Upper lobe of left lung (tissue), 6 donors: ENCODE results near the gene GPX1. TPM values are rescaled to one million over a fixed set of nuclear protein-coding genes. Genes with fewer than 3 reads are reported as not detected.
"Not testable (repeated sequence)": the region's sequence is repeated elsewhere in the genome, so short reads cannot be mapped to it uniquely, and the experiment has no call there.

Experiments
- ATAC-seq, 2 donors: fragments of 200-7000 bp; cut with Tn5 transposase; one replicate each; pipeline ENCODE4 v1.9.1; 2022; ENCODE audit warnings: mild to moderate bottlenecking in 2 of 2, moderate library complexity in 2 of 2; ENCODE audit not compliant: low FRiP score in 2 of 2
- DNase-seq, 2 donors: peaks; one replicate each; pipeline ENCODE4 v3.0.0-alpha.2; 2019 to 2020
- H3K27ac ChIP-seq, 4 donors: fragments of 200-600 bp; sonication (generic); one replicate each; pipeline ENCODE4 v1.5.1; 2016 to 2019
- H3K27me3 ChIP-seq, 4 donors: fragments of 200-600 bp; sonication (generic); one replicate each; pipeline ENCODE4 v1.5.1; 2017 to 2019
- H3K36me3 ChIP-seq, 4 donors: fragments of 200-600 bp; sonication (generic); one replicate each; pipeline ENCODE4 v1.5.1; 2016 to 2019
- H3K4me1 ChIP-seq, 4 donors: fragments of 200-600 bp; sonication (generic); one replicate each; pipeline ENCODE4 v1.5.1; 2018 to 2019
- H3K4me3 ChIP-seq, 4 donors: fragments of 200-600 bp; sonication (generic); one replicate each; pipeline ENCODE4 v1.5.1; 2017 to 2019; ENCODE audit warnings: mild to moderate bottlenecking in 2 of 4, moderate library complexity in 1 of 4
- H3K9me3 ChIP-seq, 4 donors: fragments of 200-600 bp; sonication (generic); one replicate each; pipeline ENCODE4 v1.5.1; 2018 to 2019
- EP300 ChIP-seq, 4 donors: sonication (generic); formaldehyde crosslinking; IDR thresholded peaks; one replicate each; pipeline ENCODE4 v1.5.1; 2017; ENCODE audit warnings: antibody characterized with exemption in 4 of 4, control low read depth in 2 of 4
- POLR2A ChIP-seq, 4 donors: fragments of 450-650 bp; IDR thresholded peaks; one replicate each; pipeline ENCODE4 v1.5.1; 2016 to 2017; ENCODE audit warnings: antibody characterized with exemption in 4 of 4, mild to moderate bottlenecking in 2 of 4
- POLR2AphosphoS5 ChIP-seq, 2 donors: sonication (generic); formaldehyde crosslinking; IDR thresholded peaks; one replicate each; pipeline ENCODE4 v1.5.1; 2017; ENCODE audit warnings: antibody characterized with exemption in 2 of 2
- WGBS, 2 donors: methylation state at CpG; one replicate each; pipeline ENCODE4 v1.1.5; 2017 to 2018; 5-methylcytosine and 5-hydroxymethylcytosine counted together
- total RNA-seq, 6 donors: library from RNA; depleted of rRNA in 4 of 6; stranded (reverse); fragments of >200 nt in 4 of 6; gene quantifications; one replicate each; pipeline versions ENCODE4 v1.1.0 to v1.2.1, GENCODE V29; 2016 to 2021
- TF ChIP-seq, protein P1 (sequence below), 6 experiments: fragments of 450-650 bp in 4 of 6; fragments of 200-600 bp in 2 of 6; sonication (generic) in 2 of 6; IDR thresholded peaks; one replicate each; pipeline ENCODE4 v1.5.1; 2016 to 2019; ENCODE audit warnings: antibody characterized with exemption in 6 of 6
- donor health status: DM: no; HTN: no; CAD: no; lungs with moderate emphysema.
- donor health status: DM: no; HTN: yes; CAD: no; lungs with severe emphysema.

GPX1 gene
- total RNA-seq, 6 donors from 2014 or later = 174 to 603 (median 445) TPM

DNA sequence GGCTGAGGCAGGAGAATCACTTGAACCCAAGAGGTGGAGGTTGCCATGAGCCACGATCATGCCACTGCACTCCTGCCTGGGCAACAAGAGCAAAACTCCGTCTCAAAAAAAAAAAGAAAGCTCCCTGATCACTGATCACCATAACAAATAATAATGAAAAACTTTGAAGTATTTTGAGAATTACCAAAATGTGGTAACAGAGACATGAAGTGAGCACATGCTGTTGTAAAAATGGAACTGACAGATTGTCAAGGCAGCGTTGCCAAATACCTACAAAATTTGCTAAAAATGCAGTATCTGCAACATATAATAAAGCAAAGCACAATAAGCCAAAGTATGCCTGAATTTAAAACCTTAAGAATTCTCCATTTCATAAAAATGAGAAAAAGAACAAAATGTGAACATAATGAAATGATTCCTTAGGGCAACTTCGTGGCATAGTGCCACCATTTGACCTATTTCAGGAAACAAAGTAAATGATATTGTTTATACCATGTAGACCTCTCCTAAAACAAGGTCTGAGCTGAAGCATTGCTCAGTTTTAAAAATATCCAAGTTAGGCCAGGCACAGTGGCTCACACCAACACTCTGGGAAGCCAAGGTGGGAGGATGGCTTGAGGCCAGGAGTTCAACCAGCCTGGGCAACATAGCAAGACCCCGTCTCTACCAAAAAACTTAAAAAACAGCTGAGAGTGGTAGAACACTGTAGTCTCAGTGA lies 24.1 kb downstream of the GPX1 start:
- ATAC-seq = no peak
- Histone ChIP-seq H3K27ac (peak overlapping the region; percentile 38 to 81 (median 69)), H3K36me3 (peaks cover 6 to 79% (median 68%) of the 10 kb centered on the region in 4 donors), H3K4me1 (peaks cover 26 to 55% (median 32%) of the 10 kb centered on the region in 4 donors), H3K9me3 (no peaks in the 10 kb centered on the region), H3K27me3 (no peaks in the 10 kb centered on the region), H3K4me3 (no peak overlapping the region)
- TF ChIP-seq POLR2A (IDR thresholded peaks at IDR 0.05) (no peak), POLR2AphosphoS5 (IDR thresholded peaks at IDR 0.05) (no peak)
- TF ChIP-seq, protein P1, sequence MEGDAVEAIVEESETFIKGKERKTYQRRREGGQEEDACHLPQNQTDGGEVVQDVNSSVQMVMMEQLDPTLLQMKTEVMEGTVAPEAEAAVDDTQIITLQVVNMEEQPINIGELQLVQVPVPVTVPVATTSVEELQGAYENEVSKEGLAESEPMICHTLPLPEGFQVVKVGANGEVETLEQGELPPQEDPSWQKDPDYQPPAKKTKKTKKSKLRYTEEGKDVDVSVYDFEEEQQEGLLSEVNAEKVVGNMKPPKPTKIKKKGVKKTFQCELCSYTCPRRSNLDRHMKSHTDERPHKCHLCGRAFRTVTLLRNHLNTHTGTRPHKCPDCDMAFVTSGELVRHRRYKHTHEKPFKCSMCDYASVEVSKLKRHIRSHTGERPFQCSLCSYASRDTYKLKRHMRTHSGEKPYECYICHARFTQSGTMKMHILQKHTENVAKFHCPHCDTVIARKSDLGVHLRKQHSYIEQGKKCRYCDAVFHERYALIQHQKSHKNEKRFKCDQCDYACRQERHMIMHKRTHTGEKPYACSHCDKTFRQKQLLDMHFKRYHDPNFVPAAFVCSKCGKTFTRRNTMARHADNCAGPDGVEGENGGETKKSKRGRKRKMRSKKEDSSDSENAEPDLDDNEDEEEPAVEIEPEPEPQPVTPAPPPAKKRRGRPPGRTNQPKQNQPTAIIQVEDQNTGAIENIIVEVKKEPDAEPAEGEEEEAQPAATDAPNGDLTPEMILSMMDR (IDR thresholded peaks at IDR 0.05) = no peak
- DNase-seq = no peak
- WGBS, 2 donors = 82 to 91% methylated on average over 5 of the region's 5 CpGs

DNA sequence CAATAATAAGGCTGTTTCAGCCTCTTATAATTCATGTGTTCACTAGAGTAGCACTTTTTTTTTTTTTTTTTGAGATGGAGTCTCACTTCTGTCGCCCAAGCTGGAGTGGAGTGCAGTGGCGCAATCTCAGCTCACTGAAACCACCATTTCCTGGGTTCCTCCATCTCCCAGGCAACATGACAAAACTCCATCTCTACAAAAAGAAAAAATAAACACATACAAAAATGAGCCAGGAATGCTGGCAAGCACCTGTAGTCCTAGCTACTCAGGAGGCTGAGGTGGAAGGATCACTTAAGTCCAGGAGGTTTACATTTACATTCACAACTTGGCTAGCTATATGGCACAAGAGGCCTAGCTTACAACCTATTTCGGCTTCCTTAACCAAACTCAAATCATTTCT lies 25.1 kb downstream of the GPX1 start:
- WGBS, 2 donors = 43 to 61% methylated on average over 3 of the region's 3 CpGs
- Histone ChIP-seq H3K4me3 (no peak overlapping the region), H3K36me3 (peaks cover 6 to 88% (median 75%) of the 10 kb centered on the region in 4 donors), H3K27ac (peak overlapping the region; percentile 38 to 81 (median 69)), H3K27me3 (no peaks in the 10 kb centered on the region), H3K4me1 (peaks cover 17 to 46% (median 22%) of the 10 kb centered on the region in 4 donors), H3K9me3 (no peaks in the 10 kb centered on the region)
- no peak for TF ChIP-seq POLR2A (IDR thresholded peaks at IDR 0.05)
- TF ChIP-seq, protein P1 (IDR thresholded peaks at IDR 0.05) = no peak
- no peak for TF ChIP-seq POLR2AphosphoS5 (IDR thresholded peaks at IDR 0.05)
- ATAC-seq (peak; percentile 72 to 82), DNase-seq (peak in 1 of 2 donors; percentile 84)

DNA sequence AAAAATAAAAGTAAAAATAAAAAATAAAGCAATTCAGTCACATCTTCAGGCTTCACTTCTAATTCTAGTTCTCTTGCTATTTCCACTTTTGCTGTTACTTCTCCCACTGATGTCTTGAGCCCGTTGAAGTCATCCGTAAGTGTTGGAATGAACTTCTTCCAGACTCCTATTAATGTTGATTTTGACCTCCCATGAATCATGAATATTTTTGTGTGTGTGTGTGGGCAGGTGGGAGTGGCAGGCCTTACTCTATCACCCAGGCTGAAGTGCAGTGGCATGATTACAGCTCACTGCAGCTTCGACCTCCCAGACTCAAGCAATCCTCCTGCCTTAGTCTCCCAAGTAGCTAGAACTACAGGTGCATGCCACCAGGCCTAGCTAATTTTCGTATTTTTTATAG lies 29.0 kb downstream of the GPX1 start:
- Histone ChIP-seq H3K27me3 (no peaks in the 10 kb centered on the region), H3K4me3 (no peak overlapping the region), H3K9me3 (no peaks in the 10 kb centered on the region), H3K36me3 (peaks cover 31 to 100% (median 88%) of the 10 kb centered on the region in 4 donors), H3K27ac (no peak overlapping the region), H3K4me1 (peaks cover 8 to 19% (median 17%) of the 10 kb centered on the region in 4 donors)
- DNase-seq = no peak
- ATAC-seq = no peak
- WGBS, 2 donors = 88 to 91% methylated on average over 4 of the region's 4 CpGs
- no peak for TF ChIP-seq POLR2A (IDR thresholded peaks at IDR 0.05)
- no peak for TF ChIP-seq POLR2AphosphoS5 (IDR thresholded peaks at IDR 0.05)
- TF ChIP-seq EP300 (IDR thresholded peaks at IDR 0.05) = no peak
- TF ChIP-seq, protein P1 (IDR thresholded peaks at IDR 0.05) = no peak

DNA sequence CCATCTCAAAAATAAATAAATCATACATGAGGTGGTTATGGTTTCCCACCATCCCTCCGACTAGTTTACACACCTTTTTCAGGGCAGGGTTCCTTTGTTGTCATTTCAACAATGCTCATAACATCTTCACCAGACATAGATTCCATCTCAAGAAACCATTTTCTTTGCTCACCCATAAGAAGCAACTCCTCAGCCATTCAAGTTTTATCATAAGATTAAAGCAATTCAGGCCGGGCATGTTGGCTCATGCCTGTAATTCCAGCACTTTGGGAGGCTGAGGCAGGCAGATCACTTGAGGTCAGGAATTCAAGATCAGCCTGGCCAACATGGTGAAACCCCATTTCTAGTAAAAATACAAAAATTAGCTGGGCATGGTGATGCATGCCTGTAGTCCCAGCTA lies 29.8 kb downstream of the GPX1 start:
- not testable (repeated sequence) for H3K27ac ChIP-seq, ATAC-seq, DNase-seq, H3K27me3 ChIP-seq, H3K4me3 ChIP-seq, H3K9me3 ChIP-seq
- Histone ChIP-seq H3K4me1 (peaks cover 1 to 10% (median 10%) of the 10 kb centered on the region in 4 donors), H3K36me3 (peaks cover 35 to 100% (median 89%) of the 10 kb centered on the region in 4 donors)
- WGBS, 2 donors = 84 to 86% methylated on average over 2 of the region's 2 CpGs

DNA sequence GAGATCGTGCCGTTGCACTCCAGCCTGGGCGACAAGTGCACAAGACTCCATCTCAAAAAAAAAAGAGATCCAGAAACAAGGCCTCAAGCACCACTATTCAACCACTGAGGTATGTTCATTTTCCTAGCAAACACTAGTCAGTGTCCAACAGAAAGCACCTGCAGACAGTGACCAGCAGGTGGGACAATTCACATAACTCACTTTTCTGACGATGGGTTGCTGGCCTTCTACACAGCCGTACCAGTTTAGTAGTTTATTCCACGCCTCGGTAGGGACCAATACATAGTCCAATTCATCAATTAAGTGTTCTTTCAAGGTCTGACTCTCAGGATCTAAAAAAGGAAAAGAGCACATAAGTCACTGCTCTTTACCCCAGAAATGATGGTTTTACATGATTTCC lies 30.7 kb downstream of the GPX1 start:
- peaks cover 0 to 3% (median 2%) of the 10 kb centered on the region in 4 donors for H3K4me1 ChIP-seq
- TF ChIP-seq EP300 (IDR thresholded peaks at IDR 0.05) (no peak), POLR2AphosphoS5 (IDR thresholded peaks at IDR 0.05) (no peak), POLR2A (IDR thresholded peaks at IDR 0.05) (no peak)
- TF ChIP-seq, protein P1 (IDR thresholded peaks at IDR 0.05) = peak in 3 of 6 experiments; percentile 7 to 19 (median 18)
- H3K27me3 ChIP-seq = no peaks in the 10 kb centered on the region
- WGBS, 2 donors = 74 to 83% methylated on average over 4 to 7 of the region's 7 CpGs
- no peak overlapping the region for H3K27ac ChIP-seq
- H3K9me3 ChIP-seq = no peaks in the 10 kb centered on the region
- ATAC-seq = no peak
- no peak overlapping the region for H3K4me3 ChIP-seq
- peaks cover 35 to 100% (median 94%) of the 10 kb centered on the region in 4 donors for H3K36me3 ChIP-seq
- DNase-seq = no peak
